ENCODE data around the gene TRABD2A. TPM values are rescaled to one million over a fixed set of nuclear protein-coding genes. Genes with fewer than 3 reads are reported as not detected.

Gene TRABD2A
- total and polyA plus RNA-seq, 3 experiments from 2014 or later: 20.3 to 36.6 (median 20.8) TPM

DNA sequence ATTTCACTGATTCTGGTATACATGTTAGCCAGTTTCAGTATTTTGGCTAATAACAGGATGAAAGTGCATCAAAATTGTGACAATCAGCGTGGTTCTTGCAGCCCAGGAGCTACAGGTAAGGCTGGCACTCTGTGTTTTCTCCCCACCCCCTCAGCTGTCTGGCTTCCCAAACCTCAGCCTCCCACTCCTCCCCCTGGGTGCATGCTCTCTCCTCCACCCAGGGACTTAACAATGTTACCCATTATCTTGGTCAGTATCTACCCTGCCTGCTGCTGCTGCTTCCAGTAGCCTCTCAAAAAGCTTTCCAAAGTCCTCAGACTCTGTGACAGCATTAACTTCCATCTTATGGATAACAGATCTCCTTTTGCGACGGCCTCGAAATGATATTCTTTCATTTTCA lies 41.0 kb downstream of the TRABD2A start:
- Mint-ChIP-seq H3K4me3 (peak overlapping the region in 6 of 7 donors; percentile 37 to 81 (median 64)), H3K36me3 (peaks cover 18 to 47% (median 38%) of the 10 kb centered on the region in 3 donors), H3K9me3 (peaks cover 4 to 13% (median 11%) of the 10 kb centered on the region in 5 donors), H3K4me1 (peaks cover 76 to 91% (median 88%) of the 10 kb centered on the region in 3 donors), H3K27ac (peak overlapping the region; percentile 83 to 98 (median 93)), H3K27me3 (peaks cover 0 to 3% of the 10 kb centered on the region in 2 donors)
- CTCF ChIA-PET: interaction anchor here (1.6 to 3.0 kb wide), 4 partner anchors 11 to 86 kb away, joined by 4 to 15 read pairs (median 6); partner anchors contain the start of gene TRABD2A
- Histone ChIP-seq H3K9me3 (ENCODE audit: low read length) (no peaks in the 10 kb centered on the region), H3K36me3 (ENCODE audit: insufficient read depth, low read length) (peaks cover 15% of the 10 kb centered on the region), H3K4me3 (ENCODE audit: low read length) (peak overlapping the region; percentile 21), H3K4me1 (ENCODE audit: insufficient read depth, low read length) (peaks cover 87% of the 10 kb centered on the region), H3K27ac (ENCODE audit: low read depth, low read length) (no peak overlapping the region), H3K27me3 (ENCODE audit: insufficient read depth, low read length, poor library complexity, severe bottlenecking) (no peaks in the 10 kb centered on the region)
- DNase-seq: peak in 1 of 5 donors; percentile 23
- POLR2A ChIA-PET: interaction anchor here (1.6 kb wide), 1 partner anchor 10 kb away, joined by 5 read pairs; no protein-coding TSS in a partner anchor

DNA sequence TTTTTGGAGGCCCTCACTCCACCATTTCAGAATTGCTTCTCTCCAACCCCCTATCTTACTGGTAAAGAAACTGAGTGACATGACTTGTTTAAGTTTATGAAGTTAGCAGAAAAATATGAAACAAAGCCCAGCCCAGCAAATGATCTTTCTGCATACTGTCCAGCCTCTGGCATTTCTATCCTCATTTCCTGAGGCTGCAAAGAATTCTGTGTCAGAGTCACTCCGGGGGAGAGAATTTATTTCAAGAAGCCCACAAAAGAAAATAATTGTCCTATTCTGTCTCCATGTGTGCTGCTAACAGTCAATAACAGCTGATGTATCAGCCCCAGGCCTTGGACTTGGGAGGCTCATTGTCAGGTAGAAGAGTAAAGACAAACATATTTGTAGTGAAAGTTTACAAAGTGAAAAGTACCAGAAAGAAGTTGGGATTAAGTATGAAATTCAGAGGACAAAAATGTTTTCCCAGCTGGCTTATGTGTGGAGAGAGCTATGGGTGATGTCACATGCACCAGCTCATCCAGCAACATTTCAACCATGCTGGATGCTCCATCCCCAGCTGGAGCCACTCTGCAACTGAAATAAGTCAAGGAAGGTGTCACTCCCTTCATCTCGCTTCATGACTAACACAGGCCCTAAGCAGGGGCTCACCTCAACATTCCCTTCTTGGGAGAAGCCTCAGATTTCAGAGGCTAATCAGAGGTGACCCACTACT lies 42.3 kb downstream of the TRABD2A start:
- ChIA-PET POLR2A (no interaction called here), CTCF (interaction anchor here (1.1 to 3.0 kb wide), 4 partner anchors 42 to 191 kb away, joined by 3 to 15 read pairs (median 4); partner anchors contain the start of gene TRABD2A)
- H3K36me3 Mint-ChIP-seq: peaks cover 18 to 47% (median 38%) of the 10 kb centered on the region in 3 donors
- Histone ChIP-seq H3K27me3 (ENCODE audit: insufficient read depth, low read length, poor library complexity, severe bottlenecking) (no peaks in the 10 kb centered on the region), H3K36me3 (ENCODE audit: insufficient read depth, low read length) (peaks cover 15% of the 10 kb centered on the region), H3K4me1 (ENCODE audit: insufficient read depth, low read length) (peaks cover 86% of the 10 kb centered on the region), H3K27ac (ENCODE audit: low read depth, low read length) (no peak overlapping the region), H3K9me3 (ENCODE audit: low read length) (no peaks in the 10 kb centered on the region), H3K4me3 (ENCODE audit: low read length) (no peak overlapping the region)
- DNase-seq: no peak
- H3K27me3 Mint-ChIP-seq: peaks cover 0 to 3% of the 10 kb centered on the region in 2 donors
- H3K27ac Mint-ChIP-seq: peak overlapping the region; percentile 74 to 98 (median 84)
- H3K9me3 Mint-ChIP-seq: peaks cover 4 to 13% (median 11%) of the 10 kb centered on the region in 5 donors
- H3K4me3 Mint-ChIP-seq: peak overlapping the region in 4 of 7 donors; percentile 1 to 31 (median 28)
- H3K4me1 Mint-ChIP-seq: peaks cover 69 to 80% (median 76%) of the 10 kb centered on the region in 3 donors

DNA sequence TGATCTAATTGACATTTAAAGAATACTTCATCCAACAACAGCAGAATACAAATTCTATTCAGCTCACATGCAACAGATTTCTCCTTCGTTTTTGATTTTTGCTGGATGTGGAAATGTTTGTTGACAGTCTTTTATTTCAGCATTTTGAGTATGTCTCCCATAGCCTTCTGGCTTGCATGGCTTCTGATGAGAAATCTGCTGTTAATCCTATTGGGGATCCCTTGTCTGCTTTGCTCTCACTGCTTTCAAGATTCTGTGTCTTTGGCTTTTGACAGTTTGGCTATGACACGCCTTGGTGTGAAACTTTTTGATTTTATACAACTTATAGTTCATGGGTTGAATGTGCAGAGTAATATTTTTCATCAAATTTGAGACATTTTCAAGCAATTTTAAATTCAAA lies 44.7 kb downstream of the TRABD2A start:
- Histone ChIP-seq H3K9me3 (ENCODE audit: low read length) (no peaks in the 10 kb centered on the region), H3K4me1 (ENCODE audit: insufficient read depth, low read length) (peaks cover 86% of the 10 kb centered on the region), H3K27me3 (ENCODE audit: insufficient read depth, low read length, poor library complexity, severe bottlenecking) (no peaks in the 10 kb centered on the region), H3K4me3 (ENCODE audit: low read length) (no peak overlapping the region), H3K36me3 (ENCODE audit: insufficient read depth, low read length) (peaks cover 13% of the 10 kb centered on the region), H3K27ac (ENCODE audit: low read depth, low read length) (no peak overlapping the region)
- Mint-ChIP-seq H3K9me3 (peaks cover 4 to 13% (median 11%) of the 10 kb centered on the region in 5 donors), H3K4me1 (peaks cover 53 to 69% (median 57%) of the 10 kb centered on the region in 3 donors), H3K27me3 (peaks cover 0 to 3% of the 10 kb centered on the region in 2 donors), H3K27ac (peak overlapping the region in 2 of 8 donors; percentile 7 to 53), H3K4me3 (no peak overlapping the region), H3K36me3 (peaks cover 16 to 46% (median 43%) of the 10 kb centered on the region in 3 donors)
- ChIA-PET CTCF (interaction anchor here (0.8 kb wide), 1 partner anchor 28 kb away, joined by 3 read pairs; no protein-coding TSS in a partner anchor), POLR2A (no interaction called here)
- DNase-seq: no peak

DNA sequence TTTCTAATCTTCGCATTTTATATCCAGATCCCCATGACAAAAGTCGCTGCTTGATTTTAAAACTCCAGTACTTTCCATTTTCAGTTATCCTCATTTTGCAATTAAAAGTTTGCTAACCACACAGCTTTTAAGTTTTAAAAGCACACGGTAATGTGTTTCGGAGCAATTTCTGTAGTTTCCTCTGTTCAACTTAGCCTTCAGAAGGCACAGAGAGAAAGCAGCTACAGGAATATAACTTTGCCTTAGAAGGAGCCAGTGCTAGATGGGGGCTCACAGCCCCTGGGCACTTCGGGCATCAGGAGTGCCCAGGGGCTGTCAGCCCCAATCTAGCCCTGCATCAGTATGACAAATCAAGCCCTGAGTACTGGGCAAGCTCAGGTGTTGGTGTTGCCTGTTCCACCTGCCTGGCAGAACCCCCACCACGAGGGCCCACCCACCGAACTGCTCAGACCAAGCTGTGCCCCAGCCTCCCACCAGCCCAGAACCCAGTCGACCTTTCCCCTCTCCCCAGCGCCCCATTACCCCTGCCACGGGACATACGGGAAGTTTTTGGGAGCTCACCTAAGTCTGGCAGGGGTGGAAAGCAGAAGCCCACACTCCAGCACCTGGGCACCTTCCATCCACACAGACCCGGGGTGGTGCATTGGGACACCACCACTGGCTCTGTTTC lies 47.3 kb downstream of the TRABD2A start:
- H3K27ac Mint-ChIP-seq: peak overlapping the region; percentile 76 to 92 (median 84)
- peak overlapping the region; percentile 21 to 75 (median 57) for H3K4me3 Mint-ChIP-seq

DNA sequence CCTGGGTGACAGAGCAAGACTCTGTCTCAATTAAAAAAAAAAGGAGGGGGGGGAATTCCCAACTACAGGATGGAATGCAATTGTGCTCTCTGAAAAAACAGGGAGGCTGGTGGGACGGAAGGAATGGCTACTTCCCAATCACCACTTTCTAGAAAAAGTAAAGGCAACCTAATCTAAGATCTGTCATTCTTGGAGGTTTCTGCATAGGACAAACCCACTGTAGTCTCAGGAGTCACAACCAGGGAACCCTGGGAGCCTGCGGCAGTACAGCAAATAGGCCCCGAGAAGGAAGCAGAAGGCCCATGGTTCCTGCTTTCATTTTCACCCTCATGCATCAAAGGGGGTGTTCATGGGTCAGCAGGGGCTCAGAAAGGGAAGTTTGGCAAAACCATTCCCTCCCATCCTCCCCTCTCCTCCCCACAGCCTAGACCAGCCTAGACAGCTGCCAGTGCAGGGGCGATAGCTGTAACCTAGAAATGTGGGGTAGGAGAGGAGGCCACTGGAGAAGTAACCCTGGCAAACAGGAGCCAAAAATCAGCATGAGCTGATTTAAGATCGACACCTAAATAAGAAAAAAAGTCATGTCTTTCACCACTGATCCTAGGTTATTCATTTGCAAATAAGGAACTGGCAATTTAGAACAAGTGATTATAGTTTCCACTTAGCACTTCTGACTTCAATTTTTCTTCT lies 48.0 kb downstream of the TRABD2A start:
- POLR2A ChIA-PET: no interaction called here
- Mint-ChIP-seq H3K4me3 (peak overlapping the region; percentile 21 to 75 (median 61)), H3K4me1 (peaks cover 20 to 53% (median 24%) of the 10 kb centered on the region in 3 donors), H3K9me3 (peaks cover 4 to 13% (median 11%) of the 10 kb centered on the region in 5 donors), H3K27me3 (no peaks in the 10 kb centered on the region), H3K27ac (peak overlapping the region; percentile 76 to 92 (median 88)), H3K36me3 (peaks cover 7 to 33% (median 19%) of the 10 kb centered on the region in 3 donors)
- H3K4me3 ChIP-seq (ENCODE audit: low read length): peak overlapping the region; percentile 35
- CTCF ChIA-PET: interaction anchor here (0.9 to 1.8 kb wide), 4 partner anchors 10 to 93 kb away, joined by 3 to 5 read pairs (median 4); no protein-coding TSS in a partner anchor
- H3K27ac ChIP-seq (ENCODE audit: low read depth, low read length): no peak overlapping the region
- no peaks in the 10 kb centered on the region for H3K9me3 ChIP-seq (ENCODE audit: low read length)
- H3K27me3 ChIP-seq (ENCODE audit: insufficient read depth, low read length, poor library complexity, severe bottlenecking): no peaks in the 10 kb centered on the region
- H3K36me3 ChIP-seq (ENCODE audit: insufficient read depth, low read length): peaks cover 4% of the 10 kb centered on the region
- DNase-seq: peak in 1 of 5 donors; percentile 41
- H3K4me1 ChIP-seq (ENCODE audit: insufficient read depth, low read length): peaks cover 86% of the 10 kb centered on the region

More for the DNA sequence above, 47.3 kb downstream of the TRABD2A start:
- Mint-ChIP-seq H3K27me3 (no peaks in the 10 kb centered on the region), H3K9me3 (peaks cover 4 to 13% (median 11%) of the 10 kb centered on the region in 5 donors), H3K4me1 (peaks cover 27 to 51% (median 31%) of the 10 kb centered on the region in 3 donors), H3K36me3 (peaks cover 11 to 40% (median 25%) of the 10 kb centered on the region in 3 donors)
- DNase-seq: peak in 1 of 5 donors; percentile 17
- Histone ChIP-seq H3K36me3 (ENCODE audit: insufficient read depth, low read length) (peaks cover 10% of the 10 kb centered on the region), H3K4me3 (ENCODE audit: low read length) (peak overlapping the region; percentile 35), H3K27ac (ENCODE audit: low read depth, low read length) (no peak overlapping the region), H3K9me3 (ENCODE audit: low read length) (no peaks in the 10 kb centered on the region), H3K4me1 (ENCODE audit: insufficient read depth, low read length) (peaks cover 86% of the 10 kb centered on the region), H3K27me3 (ENCODE audit: insufficient read depth, low read length, poor library complexity, severe bottlenecking) (no peaks in the 10 kb centered on the region)
- ChIA-PET POLR2A (no interaction called here), CTCF (interaction anchor here (0.9 to 1.0 kb wide), 3 partner anchors 12 to 92 kb away, joined by 3 to 4 read pairs (median 3); no protein-coding TSS in a partner anchor)

DNA sequence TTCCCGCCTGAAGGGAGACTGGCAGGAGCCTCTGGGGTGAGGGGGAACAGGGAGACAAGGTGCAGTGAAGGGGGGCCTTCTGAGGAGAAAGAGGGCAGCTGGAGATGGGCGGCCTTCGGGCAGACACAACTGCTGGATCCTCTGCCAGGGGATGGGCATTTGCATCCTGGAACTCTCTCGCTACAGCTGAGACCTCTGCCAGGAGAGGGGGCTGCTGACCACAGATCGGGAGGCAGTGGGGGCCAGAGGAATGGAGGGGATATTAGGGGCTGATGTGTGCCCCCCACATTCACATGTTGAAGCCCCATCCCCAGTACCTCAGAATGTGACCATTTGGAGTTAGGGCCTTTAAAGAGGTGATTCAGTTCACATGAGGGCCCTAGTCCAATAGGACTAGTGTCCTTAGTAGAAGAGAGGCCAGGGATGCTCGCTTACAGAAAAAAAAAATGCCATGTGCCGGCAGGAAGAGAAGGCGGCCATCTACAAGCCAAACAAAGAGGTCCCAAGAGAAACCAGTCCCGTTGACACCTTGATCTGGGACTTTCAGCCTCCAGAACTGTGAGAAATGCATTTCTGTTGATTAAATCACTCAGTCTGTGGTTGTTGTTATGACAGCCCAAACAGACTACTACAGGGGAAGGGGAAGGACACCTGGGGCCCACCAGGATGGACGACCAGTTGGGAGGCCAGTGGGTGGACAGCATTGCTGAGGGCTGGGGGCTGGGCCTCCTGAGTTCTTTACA lies 50.0 kb downstream of the TRABD2A start:
- Histone ChIP-seq H3K36me3 (ENCODE audit: insufficient read depth, low read length) (no peaks in the 10 kb centered on the region), H3K9me3 (ENCODE audit: low read length) (no peaks in the 10 kb centered on the region), H3K4me3 (ENCODE audit: low read length) (no peak overlapping the region), H3K4me1 (ENCODE audit: insufficient read depth, low read length) (peaks cover 83% of the 10 kb centered on the region), H3K27ac (ENCODE audit: low read depth, low read length) (no peak overlapping the region), H3K27me3 (ENCODE audit: insufficient read depth, low read length, poor library complexity, severe bottlenecking) (no peaks in the 10 kb centered on the region)
- H3K4me3 Mint-ChIP-seq: peak overlapping the region in 4 of 7 donors; percentile 1 to 54 (median 18)
- DNase-seq: no peak
- peaks cover 4 to 50% (median 9%) of the 10 kb centered on the region in 3 donors for H3K4me1 Mint-ChIP-seq
- peak overlapping the region in 7 of 8 donors; percentile 74 to 92 (median 82) for H3K27ac Mint-ChIP-seq
- CTCF ChIA-PET: no interaction called here
- peaks cover 0 to 6% (median 4%) of the 10 kb centered on the region in 5 donors for H3K9me3 Mint-ChIP-seq
- H3K27me3 Mint-ChIP-seq: no peaks in the 10 kb centered on the region
- H3K36me3 Mint-ChIP-seq: peaks cover 3 to 22% (median 4%) of the 10 kb centered on the region in 3 donors
- POLR2A ChIA-PET: no interaction called here

DNA sequence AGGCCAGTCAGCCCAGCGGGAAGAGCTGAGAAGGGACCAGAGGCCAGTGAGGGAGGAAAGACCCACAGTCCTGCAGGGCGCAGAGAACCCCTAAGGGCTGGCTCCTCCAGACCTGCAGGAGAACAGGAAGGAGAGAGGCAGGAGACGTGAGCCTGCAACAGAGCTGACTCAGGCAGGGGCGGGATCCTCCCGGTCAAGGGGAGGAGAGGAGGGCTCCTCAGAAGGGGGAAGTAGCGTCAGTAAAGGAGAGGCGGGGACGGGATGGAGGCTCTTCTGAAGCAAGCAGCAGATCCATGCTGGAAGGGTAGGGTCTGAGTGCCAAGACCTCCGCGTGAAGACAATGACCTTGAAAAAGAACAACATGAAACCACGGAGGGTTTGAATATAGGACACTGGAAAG lies 50.8 kb downstream of the TRABD2A start:
- peaks cover 2 to 48% (median 5%) of the 10 kb centered on the region in 3 donors for H3K4me1 Mint-ChIP-seq
- H3K27ac Mint-ChIP-seq: no peak overlapping the region
- Histone ChIP-seq H3K9me3 (ENCODE audit: low read length) (no peaks in the 10 kb centered on the region), H3K4me1 (ENCODE audit: insufficient read depth, low read length) (peaks cover 77% of the 10 kb centered on the region), H3K4me3 (ENCODE audit: low read length) (no peak overlapping the region), H3K27ac (ENCODE audit: low read depth, low read length) (no peak overlapping the region), H3K27me3 (ENCODE audit: insufficient read depth, low read length, poor library complexity, severe bottlenecking) (no peaks in the 10 kb centered on the region), H3K36me3 (ENCODE audit: insufficient read depth, low read length) (no peaks in the 10 kb centered on the region)
- peaks cover 0 to 2% (median 0%) of the 10 kb centered on the region in 5 donors for H3K9me3 Mint-ChIP-seq
- H3K4me3 Mint-ChIP-seq: no peak overlapping the region
- ChIA-PET POLR2A (no interaction called here), CTCF (no interaction called here)
- DNase-seq: no peak
- peaks cover 0 to 19% (median 2%) of the 10 kb centered on the region in 3 donors for H3K36me3 Mint-ChIP-seq
- no peaks in the 10 kb centered on the region for H3K27me3 Mint-ChIP-seq
